Stimulated activated CD4-positive, alpha-beta T cell treated with anti-CD3 and anti-CD28 coated beads, Interleukin-12 subunit alpha, Interleukin-12 subunit beta, amount 100 ng/mL, for 24 hours (primary cell): ENCODE data around the gene PPP1R14D.

ENCODE experiments used
- DNase-seq, 2 experiments: peaks; one replicate each; pipeline ENCODE4 v3.0.0-alpha.2; 2020; ENCODE audit warnings: low read depth in 2 of 2

Gene PPP1R14D

GRCh38 chr15:40782609-40783227 lies 45.8 kb downstream of the PPP1R14D start:
- DNase-seq = peak; percentile 58 to 65

GRCh38 chr15:40776537-40777141 lies 51.9 kb downstream of the PPP1R14D start:
- DNase-seq = no peak

GRCh38 chr15:40775740-40776536 lies 52.6 kb downstream of the PPP1R14D start:
- DNase-seq = no peak

GRCh38 chr15:40775007-40775406 lies 53.5 kb downstream of the PPP1R14D start:
- no peak for DNase-seq

GRCh38 chr15:40773902-40774301 lies 54.6 kb downstream of the PPP1R14D start:
- no peak for DNase-seq

- DNase-seq = no peak
Measured at GRCh38 chr15:40773496-40773895, 55.0 kb downstream of the PPP1R14D start.

GRCh38 chr15:40772014-40772413 lies 56.5 kb downstream of the PPP1R14D start:
- no peak for DNase-seq

GRCh38 chr15:40771242-40771641 lies 57.3 kb downstream of the PPP1R14D start:
- DNase-seq = no peak

- DNase-seq = no peak
Measured at GRCh38 chr15:40770147-40770721, 58.3 kb downstream of the PPP1R14D start.

GRCh38 chr15:40769274-40770146 lies 59.0 kb downstream of the PPP1R14D start, which contains the start of gene C15orf62:
C15orf62 (plus strand) TSS chr15:40769980; CDS start chr15:40770496, 516 bp downstream.
- peak; percentile 45 to 52 for DNase-seq

GRCh38 chr15:40768521-40769273 lies 59.8 kb downstream of the PPP1R14D start:
- no peak for DNase-seq

- no peak for DNase-seq
Measured at GRCh38 chr15:40767838-40768500, 60.5 kb downstream of the PPP1R14D start.

GRCh38 chr15:40766906-40767837 lies 61.3 kb downstream of the PPP1R14D start:
- DNase-seq = no peak

- DNase-seq = no peak
Measured at GRCh38 chr15:40766194-40766815, 62.2 kb downstream of the PPP1R14D start.
